HG03469 (cell line): ENCODE measurements around the gene FRG1.
"Not testable (repeated sequence)": the region's sequence is repeated elsewhere in the genome, so short reads cannot be mapped to it uniquely, and the experiment has no call there.

Experiments
- ATAC-seq: cut with Tn5 transposase; IDR thresholded peaks from one replicate; pipeline ENCODE4 v1.9.1; 2021; ENCODE audit warnings: mild to moderate bottlenecking, moderate library complexity, moderate number of reproducible peaks; ENCODE audit not compliant: unreplicated experiment

FRG1 gene

DNA sequence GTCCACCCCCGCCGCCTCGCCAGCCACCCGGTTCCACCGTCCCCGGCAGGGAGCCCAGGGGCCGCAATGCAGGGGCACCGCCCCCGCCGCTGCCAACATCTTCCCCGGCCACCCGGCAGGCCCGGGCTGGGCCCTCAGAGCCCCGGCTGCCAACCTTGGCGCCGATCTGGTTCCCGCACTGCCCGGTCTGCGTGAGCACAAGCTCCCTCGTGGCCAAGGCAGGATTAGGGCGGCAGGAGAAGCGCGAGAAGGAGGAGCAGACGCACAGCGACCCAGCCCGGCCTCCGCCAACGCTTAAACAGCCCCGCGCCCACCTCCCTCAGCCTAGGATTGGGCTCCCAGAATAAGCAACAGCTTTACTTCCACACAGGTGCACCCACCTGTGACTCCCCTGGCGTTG is 44.0 kb downstream of the FRG1 start:
- not testable (repeated sequence) for ATAC-seq

DNA sequence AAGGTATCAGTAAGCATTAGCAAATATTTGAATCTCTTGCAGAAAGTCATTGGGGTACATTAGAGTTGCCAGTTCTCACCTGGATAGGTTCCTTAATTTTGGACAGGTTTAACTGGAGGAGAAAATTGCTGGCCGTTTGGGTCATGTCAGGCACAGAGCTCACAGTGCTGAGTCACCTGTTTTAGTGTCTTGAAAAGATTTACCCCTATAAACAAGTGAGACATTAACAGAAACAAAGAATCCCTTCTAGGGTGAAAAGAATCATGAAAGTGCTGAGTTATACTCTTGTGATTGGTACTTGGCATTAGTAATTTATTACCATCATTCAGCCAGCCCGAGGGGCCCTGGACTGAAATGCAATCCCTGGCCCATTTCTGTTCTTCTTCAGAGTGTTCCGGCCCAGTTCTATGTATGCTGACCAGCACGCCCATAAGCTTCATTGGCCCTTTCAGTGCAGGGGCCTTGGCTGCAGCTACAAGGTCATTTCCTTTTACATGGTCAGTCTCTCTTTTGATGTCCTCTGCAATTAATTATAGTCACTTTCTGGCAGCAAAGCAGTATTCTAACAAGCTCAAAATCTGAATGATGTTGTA is 45.1 kb downstream of the FRG1 start:
- not testable (repeated sequence) for ATAC-seq

DNA sequence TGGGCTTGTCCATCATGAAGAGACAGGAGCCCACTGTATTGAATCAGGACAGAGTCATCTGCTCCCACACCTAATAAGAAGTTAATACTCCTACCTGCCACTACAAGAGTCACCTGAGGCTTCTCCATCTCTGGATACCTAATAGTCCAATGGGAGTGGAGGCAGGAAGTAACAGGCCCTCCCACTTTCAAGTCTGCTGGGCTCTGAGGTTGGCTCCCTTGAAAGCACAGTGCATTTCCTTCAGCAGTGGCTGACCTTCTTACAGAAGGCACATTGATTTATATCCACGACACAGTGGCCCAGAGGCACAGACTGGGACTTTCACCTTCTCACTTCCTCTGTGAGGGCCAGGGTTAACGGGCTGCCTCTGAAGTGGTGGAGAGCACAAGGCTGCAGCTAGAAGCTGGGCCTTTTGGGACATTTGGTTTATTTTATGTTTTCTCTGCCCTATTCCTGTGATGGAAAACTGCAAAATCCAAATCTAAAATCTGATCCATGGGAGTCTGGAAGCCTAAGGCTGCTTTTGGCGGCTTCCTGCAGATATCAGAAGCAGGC is 48.3 kb downstream of the FRG1 start:
- ATAC-seq, result no peak

DNA sequence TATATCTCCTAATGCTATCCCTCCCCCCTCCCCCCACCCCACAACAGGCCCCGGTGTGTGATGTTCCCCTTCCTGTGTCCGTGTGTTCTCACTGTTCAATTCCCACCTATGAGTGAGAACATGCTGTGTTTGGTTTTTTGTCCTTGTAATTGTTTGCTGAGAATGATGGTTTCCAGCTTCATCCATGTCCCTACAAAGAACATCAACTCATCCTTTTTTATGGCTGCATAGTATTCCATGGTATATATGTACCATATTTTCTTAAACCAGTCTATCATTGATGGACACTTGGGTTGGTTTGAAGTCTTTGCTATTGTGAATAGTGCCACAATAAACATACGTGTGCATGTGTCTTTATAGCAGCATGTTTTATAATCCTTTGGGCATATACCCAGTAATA is 49.3 kb downstream of the FRG1 start:
- ATAC-seq, result not testable (repeated sequence)
